K562 (cell line): ENCODE results near the gene CSDE1.

Experiments used
- CHD2 ChIP-seq: IDR thresholded peaks from 2 replicates; pipeline ENCODE4 v1.6.1; 2011; ENCODE audit warnings: low read depth, low read length
- FOXK2 ChIP-seq, 2 experiments: fragments of 450-650 bp; IDR thresholded peaks in 1 of 2; conservative IDR thresholded peaks in 1 of 2; 2 replicates each; pipeline ENCODE4 v1.6.1; 2016; ENCODE audit warnings: low read depth in 2 of 2, mild to moderate bottlenecking in 1 of 2
- MBD2 ChIP-seq: sonication (generic); IDR thresholded peaks from 2 replicates; pipeline ENCODE4 v1.6.1; 2016; ENCODE audit warnings: low read depth, borderline replicate concordance
- NFE2 ChIP-seq: IDR thresholded peaks from 2 replicates; pipeline ENCODE4 v1.6.1; 2014; ENCODE audit warnings: antibody characterized with exemption, low read depth
- POLR2A ChIP-seq: fragments of 450-650 bp; conservative IDR thresholded peaks from 2 replicates; pipeline ENCODE4 v1.6.1; 2016
- SIN3A ChIP-seq, 2 experiments: fragments of 150-350 bp in 1 of 2; IDR thresholded peaks; 2 replicates each; pipeline ENCODE4 v1.6.1; 2011 to 2016; ENCODE audit warnings: borderline replicate concordance in 2 of 2, low read depth in 2 of 2, low read length in 2 of 2, mild to moderate bottlenecking in 2 of 2, moderate library complexity in 2 of 2; ENCODE audit not compliant: control insufficient read depth in 1 of 2
- TBP ChIP-seq: optimal IDR thresholded peaks from 2 replicates; pipeline ENCODE3; 2011; ENCODE audit warnings: low read depth, low read length, improper control_type of control experiment
- TEAD1 ChIP-seq, 2 experiments: fragments of 450-650 bp in 1 of 2; sonication (generic) in 1 of 2; formaldehyde crosslinking; IDR thresholded peaks; 2 replicates each; pipeline versions ENCODE4 v1.4.0 to v1.8.0; 2020 to 2022; ENCODE audit warnings: mild to moderate bottlenecking in 2 of 2, missing genetic modification reagents in 1 of 2
- ZNF280A ChIP-seq: fragments of 450-650 bp; IDR thresholded peaks from 2 replicates; pipeline ENCODE4 v1.6.1; 2018; ENCODE audit warnings: mild to moderate bottlenecking, low read depth; ENCODE audit not compliant: partially characterized antibody
- ZNF282 ChIP-seq: sonication (generic); formaldehyde crosslinking; IDR thresholded peaks from 2 replicates; pipeline ENCODE4 v1.8.1; 2023; ENCODE audit warnings: missing genetic modification reagents
- ZNF41 ChIP-seq: fragments of 250-450 bp; sonication (Bioruptor Pico); conservative IDR thresholded peaks from 2 replicates; pipeline ENCODE4 v1.4.0; 2020; ENCODE audit warnings: mild to moderate bottlenecking
- TF ChIP-seq, protein P1 (sequence below), 3 experiments: IDR thresholded peaks in 2 of 3; conservative IDR thresholded peaks in 1 of 3; 2 replicates each; pipeline ENCODE4 v1.5.1; 2011 to 2012; ENCODE audit warnings: low read length in 3 of 3, mild to moderate bottlenecking in 3 of 3, control low read depth in 2 of 3, improper control_type of control experiment in 1 of 3, inconsistent platforms in 1 of 3, low read depth in 1 of 3, mixed read lengths in 1 of 3, moderate library complexity in 1 of 3; ENCODE audit not compliant: insufficient read depth in 2 of 3
- TF ChIP-seq, protein P2 (sequence below): fragments of 150-350 bp; IDR thresholded peaks from 2 replicates; pipeline ENCODE4 v1.6.1; 2014; ENCODE audit warnings: low read depth, mild to moderate bottlenecking, low read length, borderline replicate concordance

- TF ChIP-seq, protein P1, sequence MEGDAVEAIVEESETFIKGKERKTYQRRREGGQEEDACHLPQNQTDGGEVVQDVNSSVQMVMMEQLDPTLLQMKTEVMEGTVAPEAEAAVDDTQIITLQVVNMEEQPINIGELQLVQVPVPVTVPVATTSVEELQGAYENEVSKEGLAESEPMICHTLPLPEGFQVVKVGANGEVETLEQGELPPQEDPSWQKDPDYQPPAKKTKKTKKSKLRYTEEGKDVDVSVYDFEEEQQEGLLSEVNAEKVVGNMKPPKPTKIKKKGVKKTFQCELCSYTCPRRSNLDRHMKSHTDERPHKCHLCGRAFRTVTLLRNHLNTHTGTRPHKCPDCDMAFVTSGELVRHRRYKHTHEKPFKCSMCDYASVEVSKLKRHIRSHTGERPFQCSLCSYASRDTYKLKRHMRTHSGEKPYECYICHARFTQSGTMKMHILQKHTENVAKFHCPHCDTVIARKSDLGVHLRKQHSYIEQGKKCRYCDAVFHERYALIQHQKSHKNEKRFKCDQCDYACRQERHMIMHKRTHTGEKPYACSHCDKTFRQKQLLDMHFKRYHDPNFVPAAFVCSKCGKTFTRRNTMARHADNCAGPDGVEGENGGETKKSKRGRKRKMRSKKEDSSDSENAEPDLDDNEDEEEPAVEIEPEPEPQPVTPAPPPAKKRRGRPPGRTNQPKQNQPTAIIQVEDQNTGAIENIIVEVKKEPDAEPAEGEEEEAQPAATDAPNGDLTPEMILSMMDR (IDR thresholded peaks at IDR 0.05 in 2 of 3, conservative IDR thresholded peaks at IDR 0.05 in 1 of 3; ENCODE audit: insufficient read depth in 2 of 3, low read depth in 1 of 3, low read length in 3 of 3) = no peak
- no peak for TF ChIP-seq SIN3A (IDR thresholded peaks at IDR 0.05; ENCODE audit: borderline replicate concordance in 2 of 2, control insufficient read depth in 1 of 2, low read depth in 2 of 2, low read length in 2 of 2)
- no peak for TF ChIP-seq CHD2
- no peak for TF ChIP-seq MBD2
- no peak for TF ChIP-seq FOXK2 (conservative IDR thresholded peaks at IDR 0.05 in 1 of 2, IDR thresholded peaks at IDR 0.05 in 1 of 2; ENCODE audit: low read depth in 2 of 2)
- TF ChIP-seq ZNF282 = no peak
- TF ChIP-seq TEAD1 (CRISPR knock-in tag; IDR thresholded peaks at IDR 0.05) = no peak
- TF ChIP-seq POLR2A = no peak
- no peak for TF ChIP-seq NFE2
- TF ChIP-seq, protein P2, sequence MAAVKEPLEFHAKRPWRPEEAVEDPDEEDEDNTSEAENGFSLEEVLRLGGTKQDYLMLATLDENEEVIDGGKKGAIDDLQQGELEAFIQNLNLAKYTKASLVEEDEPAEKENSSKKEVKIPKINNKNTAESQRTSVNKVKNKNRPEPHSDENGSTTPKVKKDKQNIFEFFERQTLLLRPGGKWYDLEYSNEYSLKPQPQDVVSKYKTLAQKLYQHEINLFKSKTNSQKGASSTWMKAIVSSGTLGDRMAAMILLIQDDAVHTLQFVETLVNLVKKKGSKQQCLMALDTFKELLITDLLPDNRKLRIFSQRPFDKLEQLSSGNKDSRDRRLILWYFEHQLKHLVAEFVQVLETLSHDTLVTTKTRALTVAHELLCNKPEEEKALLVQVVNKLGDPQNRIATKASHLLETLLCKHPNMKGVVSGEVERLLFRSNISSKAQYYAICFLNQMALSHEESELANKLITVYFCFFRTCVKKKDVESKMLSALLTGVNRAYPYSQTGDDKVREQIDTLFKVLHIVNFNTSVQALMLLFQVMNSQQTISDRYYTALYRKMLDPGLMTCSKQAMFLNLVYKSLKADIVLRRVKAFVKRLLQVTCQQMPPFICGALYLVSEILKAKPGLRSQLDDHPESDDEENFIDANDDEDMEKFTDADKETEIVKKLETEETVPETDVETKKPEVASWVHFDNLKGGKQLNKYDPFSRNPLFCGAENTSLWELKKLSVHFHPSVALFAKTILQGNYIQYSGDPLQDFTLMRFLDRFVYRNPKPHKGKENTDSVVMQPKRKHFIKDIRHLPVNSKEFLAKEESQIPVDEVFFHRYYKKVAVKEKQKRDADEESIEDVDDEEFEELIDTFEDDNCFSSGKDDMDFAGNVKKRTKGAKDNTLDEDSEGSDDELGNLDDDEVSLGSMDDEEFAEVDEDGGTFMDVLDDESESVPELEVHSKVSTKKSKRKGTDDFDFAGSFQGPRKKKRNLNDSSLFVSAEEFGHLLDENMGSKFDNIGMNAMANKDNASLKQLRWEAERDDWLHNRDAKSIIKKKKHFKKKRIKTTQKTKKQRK = no peak
- no peak for TF ChIP-seq ZNF41
- TF ChIP-seq TBP = no peak
- TF ChIP-seq ZNF280A = no peak
Observed at GRCh38 chr1:114735479-114735878, 22.3 kb downstream of the CSDE1 start.
